Ishikawa (cell line): ENCODE results near the gene BTG2.

Source experiments
- EGR1 ChIP-seq: IDR thresholded peaks from 2 replicates; pipeline ENCODE4 v1.6.1; 2012
- EP300 ChIP-seq: IDR thresholded peaks from 2 replicates; pipeline ENCODE4 v1.6.1; 2012; ENCODE audit warnings: borderline replicate concordance
- NFIC ChIP-seq: IDR thresholded peaks from 2 replicates; pipeline ENCODE4 v1.6.1; 2012
- RAD21 ChIP-seq: IDR thresholded peaks from 2 replicates; pipeline ENCODE4 v1.6.1; 2012; ENCODE audit warnings: low read depth
- TAF1 ChIP-seq: IDR thresholded peaks from 2 replicates; pipeline ENCODE4 v1.6.1; 2012; ENCODE audit warnings: low read depth, mild to moderate bottlenecking
- YY1 ChIP-seq: IDR thresholded peaks from 2 replicates; pipeline ENCODE4 v1.6.1; 2012; ENCODE audit warnings: low read depth

- TF ChIP-seq RAD21: no peak
- TF ChIP-seq EGR1: no peak
- no peak for TF ChIP-seq YY1
- TF ChIP-seq EP300: no peak
- TF ChIP-seq TAF1: no peak
- no peak for TF ChIP-seq NFIC
Measured at GRCh38 chr1:203269654-203270020, 35.7 kb upstream of the BTG2 start.
